WTC11 (cell line): ENCODE results near the gene SEMA4D. TPM values are rescaled to one million over a fixed set of nuclear protein-coding genes. Genes with fewer than 3 reads are reported as not detected.

Experiments
- ATAC-seq: fragments of 200-7000 bp; cut with Tn5 transposase; 2 replicates; pipeline ENCODE4 v1.10.0; 2021; ENCODE audit warnings: mild to moderate bottlenecking, moderate library complexity
- CTCF ChIA-PET: fragments of 300-600 bp; sonication (Branson Sonifier 250); formaldehyde crosslinking; loops from one replicate; lab custom pipeline; 2021; ENCODE audit warnings: antibody characterized with exemption; lab: Charles Lee
- POLR2A ChIA-PET: fragments of 350-600 bp; sonication (Branson Sonifier 250); formaldehyde crosslinking; loops from one replicate; lab custom pipeline; 2021; ENCODE audit warnings: antibody characterized with exemption; lab: Charles Lee
- DNase-seq: peaks from one replicate; pipeline ENCODE4 v3.0.0; 2021; ENCODE audit warnings: low spot score
- H3K27ac Mint-ChIP-seq: 2 replicates; pipeline ENCODE4 v1.8.0; 2021; ENCODE audit warnings: mixed read lengths
- H3K27me3 Mint-ChIP-seq: 2 replicates; pipeline ENCODE4 v1.8.0; 2021; ENCODE audit warnings: low read depth, mild to moderate bottlenecking, moderate library complexity, mixed read lengths
- H3K36me3 Mint-ChIP-seq: 2 replicates; pipeline ENCODE4 v1.8.0; 2021; ENCODE audit warnings: mixed read lengths
- H3K4me1 Mint-ChIP-seq: 2 replicates; pipeline ENCODE4 v1.8.0; 2022; ENCODE audit warnings: mixed read lengths
- H3K4me3 Mint-ChIP-seq: 2 replicates; pipeline ENCODE4 v1.8.0; 2021; ENCODE audit warnings: mild to moderate bottlenecking, moderate library complexity, mixed read lengths
- H3K9me3 Mint-ChIP-seq: 2 replicates; pipeline ENCODE4 v1.8.0; 2021; ENCODE audit warnings: mixed read lengths
- AFF4 ChIP-seq: sonication (generic); formaldehyde crosslinking; IDR thresholded peaks from 2 replicates; pipeline ENCODE4 v1.8.1; 2023; ENCODE audit warnings: mild to moderate bottlenecking, missing genetic modification reagents, borderline replicate concordance
- ATF1 ChIP-seq: sonication (generic); formaldehyde crosslinking; IDR thresholded peaks from 2 replicates; pipeline ENCODE4 v1.8.1; 2023; ENCODE audit warnings: mild to moderate bottlenecking, moderate library complexity, missing genetic modification reagents
- CREB1 ChIP-seq: sonication (generic); formaldehyde crosslinking; IDR thresholded peaks from 2 replicates; pipeline ENCODE4 v1.8.0; 2023; ENCODE audit warnings: mild to moderate bottlenecking, missing genetic modification reagents
- CREM ChIP-seq: sonication (generic); formaldehyde crosslinking; IDR thresholded peaks from 2 replicates; pipeline ENCODE4 v1.8.1; 2022; ENCODE audit warnings: mild to moderate bottlenecking, missing genetic modification reagents, moderate library complexity
- EMX1 ChIP-seq: fragments of 250-450 bp; sonication (Bioruptor Pico); IDR thresholded peaks from 2 replicates; pipeline ENCODE4 v1.8.0; 2021; ENCODE audit warnings: mild to moderate bottlenecking
- GTF2I ChIP-seq: fragments of 250-450 bp; sonication (Bioruptor Pico); conservative IDR thresholded peaks from 2 replicates; pipeline ENCODE4 v1.4.0; 2021; ENCODE audit warnings: mild to moderate bottlenecking
- IRF2 ChIP-seq: sonication (generic); formaldehyde crosslinking; IDR thresholded peaks from 2 replicates; pipeline ENCODE4 v1.8.0; 2022; ENCODE audit warnings: low read depth, missing genetic modification reagents, borderline replicate concordance
- JAZF1 ChIP-seq: fragments of 250-450 bp; sonication (Bioruptor Pico); IDR thresholded peaks from 2 replicates; pipeline ENCODE4 v1.9.0; 2021; ENCODE audit warnings: moderate library complexity, mild to moderate bottlenecking, inconsistent platforms
- KAT7 ChIP-seq: sonication (generic); formaldehyde crosslinking; IDR thresholded peaks from 2 replicates; pipeline ENCODE4 v1.8.1; 2023; ENCODE audit warnings: missing genetic modification reagents, mild to moderate bottlenecking, borderline replicate concordance
- TEAD1 ChIP-seq: sonication (generic); formaldehyde crosslinking; IDR thresholded peaks from 2 replicates; pipeline ENCODE4 v1.8.0; 2022; ENCODE audit warnings: mild to moderate bottlenecking, missing genetic modification reagents
- ZNF219 ChIP-seq: sonication (generic); formaldehyde crosslinking; IDR thresholded peaks from 2 replicates; pipeline ENCODE4 v1.8.0; 2023; ENCODE audit warnings: missing genetic modification reagents, mild to moderate bottlenecking, borderline replicate concordance
- ZNF263 ChIP-seq: sonication (generic); formaldehyde crosslinking; IDR thresholded peaks from 2 replicates; pipeline ENCODE4 v1.8.1; 2022; ENCODE audit warnings: low read depth, mild to moderate bottlenecking, moderate library complexity, missing genetic modification reagents
- ZNF396 ChIP-seq: fragments of 250-450 bp; sonication (Bioruptor Pico); IDR thresholded peaks from 2 replicates; pipeline ENCODE4 v1.8.0; 2021; ENCODE audit warnings: mild to moderate bottlenecking, moderate library complexity, borderline replicate concordance
- ZNF532 ChIP-seq: fragments of 250-450 bp; sonication (Bioruptor Pico); IDR thresholded peaks from 2 replicates; pipeline ENCODE4 v1.9.0; 2021; ENCODE audit warnings: mild to moderate bottlenecking, borderline replicate concordance
- ZNF671 ChIP-seq: fragments of 250-450 bp; sonication (Bioruptor Pico); IDR thresholded peaks from 2 replicates; pipeline ENCODE4 v1.8.0; 2021; ENCODE audit warnings: mild to moderate bottlenecking
- ZSCAN18 ChIP-seq: fragments of 250-450 bp; sonication (Bioruptor Pico); IDR thresholded peaks from 2 replicates; pipeline ENCODE4 v2.1.2; 2022; ENCODE audit warnings: mild to moderate bottlenecking, moderate library complexity
- total RNA-seq: library from RNA; stranded (reverse); gene quantifications from 3 replicates; pipeline ENCODE4 v1.2.3, GENCODE V29; 2021
- TF ChIP-seq, protein P1 (sequence below): fragments of 250-450 bp; sonication (Bioruptor Pico); IDR thresholded peaks from 2 replicates; pipeline ENCODE4 v1.8.0; 2021; ENCODE audit warnings: mild to moderate bottlenecking
- TF ChIP-seq, protein P2 (sequence below): sonication (generic); formaldehyde crosslinking; IDR thresholded peaks from 2 replicates; pipeline ENCODE4 v1.8.0; 2022; ENCODE audit warnings: mild to moderate bottlenecking, missing genetic modification reagents
- TF ChIP-seq, protein P3 (sequence below): sonication (generic); formaldehyde crosslinking; IDR thresholded peaks from 2 replicates; pipeline ENCODE4 v1.8.1; 2022; ENCODE audit warnings: low read depth, mild to moderate bottlenecking, moderate library complexity, missing genetic modification reagents, borderline replicate concordance
- TF ChIP-seq, protein P4 (sequence below): sonication (generic); formaldehyde crosslinking; conservative IDR thresholded peaks from 2 replicates; pipeline ENCODE4 v1.8.1; 2023; ENCODE audit warnings: mild to moderate bottlenecking, low read depth, missing genetic modification reagents, moderate library complexity

The SEMA4D gene
- total RNA-seq, 1 experiment from 2014 or later = 67.8 TPM

DNA sequence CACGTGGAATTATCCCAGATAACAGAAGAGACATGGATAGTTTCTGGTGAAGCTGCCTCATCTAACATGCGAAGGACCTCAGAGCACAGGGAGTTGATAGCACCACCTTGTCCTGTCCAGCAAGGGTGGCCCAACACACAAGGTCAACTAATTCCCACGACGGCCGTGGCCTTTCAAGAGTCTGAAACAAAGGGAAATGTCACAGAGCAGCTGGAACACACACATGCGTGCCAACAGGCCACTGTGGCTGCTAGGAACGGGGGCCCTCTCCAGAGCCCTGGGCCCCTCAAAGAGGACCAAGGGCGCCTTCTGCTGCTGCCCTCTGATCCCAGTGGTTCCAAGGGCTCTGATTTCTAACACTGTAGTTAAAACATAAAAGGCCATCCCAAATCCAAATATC lies 128.9 kb downstream of the SEMA4D start:
- DNase-seq (no peak), ATAC-seq (no peak)
- H3K36me3 Mint-ChIP-seq = no peaks in the 10 kb centered on the region
- no peak overlapping the region for H3K27ac Mint-ChIP-seq
- H3K9me3 Mint-ChIP-seq = no peaks in the 10 kb centered on the region
- CTCF ChIA-PET = interaction anchor here (1.1 kb wide), 1 partner anchor 180 kb away, joined by 3 read pairs; no protein-coding TSS in a partner anchor
- no peaks in the 10 kb centered on the region for H3K27me3 Mint-ChIP-seq
- no peak for TF ChIP-seq ZNF263
- no peak for TF ChIP-seq ZNF532 (CRISPR knock-in tag)
- TF ChIP-seq GTF2I (CRISPR knock-in tag) = no peak
- no peak for TF ChIP-seq ZNF671 (CRISPR knock-in tag)
- no peak for TF ChIP-seq AFF4
- TF ChIP-seq CREB1 = no peak
- no peak for TF ChIP-seq ZSCAN18 (CRISPR knock-in tag)
- TF ChIP-seq, protein P1, sequence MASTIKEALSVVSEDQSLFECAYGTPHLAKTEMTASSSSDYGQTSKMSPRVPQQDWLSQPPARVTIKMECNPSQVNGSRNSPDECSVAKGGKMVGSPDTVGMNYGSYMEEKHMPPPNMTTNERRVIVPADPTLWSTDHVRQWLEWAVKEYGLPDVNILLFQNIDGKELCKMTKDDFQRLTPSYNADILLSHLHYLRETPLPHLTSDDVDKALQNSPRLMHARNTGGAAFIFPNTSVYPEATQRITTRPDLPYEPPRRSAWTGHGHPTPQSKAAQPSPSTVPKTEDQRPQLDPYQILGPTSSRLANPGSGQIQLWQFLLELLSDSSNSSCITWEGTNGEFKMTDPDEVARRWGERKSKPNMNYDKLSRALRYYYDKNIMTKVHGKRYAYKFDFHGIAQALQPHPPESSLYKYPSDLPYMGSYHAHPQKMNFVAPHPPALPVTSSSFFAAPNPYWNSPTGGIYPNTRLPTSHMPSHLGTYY (CRISPR knock-in tag) = no peak
- no peak for TF ChIP-seq KAT7 (CRISPR knock-in tag)
- no peak for TF ChIP-seq IRF2 (CRISPR knock-in tag)
- TF ChIP-seq, protein P2, sequence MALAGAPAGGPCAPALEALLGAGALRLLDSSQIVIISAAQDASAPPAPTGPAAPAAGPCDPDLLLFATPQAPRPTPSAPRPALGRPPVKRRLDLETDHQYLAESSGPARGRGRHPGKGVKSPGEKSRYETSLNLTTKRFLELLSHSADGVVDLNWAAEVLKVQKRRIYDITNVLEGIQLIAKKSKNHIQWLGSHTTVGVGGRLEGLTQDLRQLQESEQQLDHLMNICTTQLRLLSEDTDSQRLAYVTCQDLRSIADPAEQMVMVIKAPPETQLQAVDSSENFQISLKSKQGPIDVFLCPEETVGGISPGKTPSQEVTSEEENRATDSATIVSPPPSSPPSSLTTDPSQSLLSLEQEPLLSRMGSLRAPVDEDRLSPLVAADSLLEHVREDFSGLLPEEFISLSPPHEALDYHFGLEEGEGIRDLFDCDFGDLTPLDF (CRISPR knock-in tag) = no peak
- TF ChIP-seq CREM (CRISPR knock-in tag) = no peak
- TF ChIP-seq, protein P3, sequence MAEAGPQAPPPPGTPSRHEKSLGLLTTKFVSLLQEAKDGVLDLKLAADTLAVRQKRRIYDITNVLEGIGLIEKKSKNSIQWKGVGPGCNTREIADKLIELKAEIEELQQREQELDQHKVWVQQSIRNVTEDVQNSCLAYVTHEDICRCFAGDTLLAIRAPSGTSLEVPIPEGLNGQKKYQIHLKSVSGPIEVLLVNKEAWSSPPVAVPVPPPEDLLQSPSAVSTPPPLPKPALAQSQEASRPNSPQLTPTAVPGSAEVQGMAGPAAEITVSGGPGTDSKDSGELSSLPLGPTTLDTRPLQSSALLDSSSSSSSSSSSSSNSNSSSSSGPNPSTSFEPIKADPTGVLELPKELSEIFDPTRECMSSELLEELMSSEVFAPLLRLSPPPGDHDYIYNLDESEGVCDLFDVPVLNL (CRISPR knock-in tag) = no peak
- TF ChIP-seq JAZF1 = no peak
- no peak for TF ChIP-seq ZNF396 (CRISPR knock-in tag)
- TF ChIP-seq, protein P4, sequence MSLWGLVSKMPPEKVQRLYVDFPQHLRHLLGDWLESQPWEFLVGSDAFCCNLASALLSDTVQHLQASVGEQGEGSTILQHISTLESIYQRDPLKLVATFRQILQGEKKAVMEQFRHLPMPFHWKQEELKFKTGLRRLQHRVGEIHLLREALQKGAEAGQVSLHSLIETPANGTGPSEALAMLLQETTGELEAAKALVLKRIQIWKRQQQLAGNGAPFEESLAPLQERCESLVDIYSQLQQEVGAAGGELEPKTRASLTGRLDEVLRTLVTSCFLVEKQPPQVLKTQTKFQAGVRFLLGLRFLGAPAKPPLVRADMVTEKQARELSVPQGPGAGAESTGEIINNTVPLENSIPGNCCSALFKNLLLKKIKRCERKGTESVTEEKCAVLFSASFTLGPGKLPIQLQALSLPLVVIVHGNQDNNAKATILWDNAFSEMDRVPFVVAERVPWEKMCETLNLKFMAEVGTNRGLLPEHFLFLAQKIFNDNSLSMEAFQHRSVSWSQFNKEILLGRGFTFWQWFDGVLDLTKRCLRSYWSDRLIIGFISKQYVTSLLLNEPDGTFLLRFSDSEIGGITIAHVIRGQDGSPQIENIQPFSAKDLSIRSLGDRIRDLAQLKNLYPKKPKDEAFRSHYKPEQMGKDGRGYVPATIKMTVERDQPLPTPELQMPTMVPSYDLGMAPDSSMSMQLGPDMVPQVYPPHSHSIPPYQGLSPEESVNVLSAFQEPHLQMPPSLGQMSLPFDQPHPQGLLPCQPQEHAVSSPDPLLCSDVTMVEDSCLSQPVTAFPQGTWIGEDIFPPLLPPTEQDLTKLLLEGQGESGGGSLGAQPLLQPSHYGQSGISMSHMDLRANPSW (CRISPR knock-in tag) = no peak
- no peak for TF ChIP-seq TEAD1 (CRISPR knock-in tag)
- no peak for TF ChIP-seq EMX1
- no peak for TF ChIP-seq ZNF219 (CRISPR knock-in tag)
- TF ChIP-seq ATF1 (CRISPR knock-in tag) = no peak
- TF ChIP-seq, all 79 proteins: peak for 0
- no peaks in the 10 kb centered on the region for H3K4me1 Mint-ChIP-seq
- H3K4me3 Mint-ChIP-seq = no peak overlapping the region
- POLR2A ChIA-PET = no interaction called here
